GM13977 (cell line): ENCODE results near the gene VIPAS39.
"Not testable (repeated sequence)": the region's sequence is repeated elsewhere in the genome, so short reads cannot be mapped to it uniquely, and the experiment has no call there.

Experiments
- DNase-seq: peaks from one replicate; pipeline ENCODE4 v3.0.0; 2012; ENCODE audit warnings: low spot score
- in situ Hi-C: fragments of 300-500 bp; cut with MboI; formaldehyde crosslinking; loops from one replicate; pipeline ENCODE4 v1.12.0; 2022; ENCODE audit warnings: low sequenced_read_pairs, low pct_unique_long_range_greater_than_20kb, mixed read lengths, inconsistent platforms; ENCODE audit not compliant: unreplicated experiment
- TF ChIP-seq, protein P1 (sequence below): IDR thresholded peaks from 2 replicates; pipeline ENCODE4 v1.5.1; 2012; ENCODE audit warnings: mild to moderate bottlenecking, control low read depth; ENCODE audit not compliant: insufficient read depth; ENCODE audit errors: extremely low read depth, missing control alignments

Gene VIPAS39

DNA sequence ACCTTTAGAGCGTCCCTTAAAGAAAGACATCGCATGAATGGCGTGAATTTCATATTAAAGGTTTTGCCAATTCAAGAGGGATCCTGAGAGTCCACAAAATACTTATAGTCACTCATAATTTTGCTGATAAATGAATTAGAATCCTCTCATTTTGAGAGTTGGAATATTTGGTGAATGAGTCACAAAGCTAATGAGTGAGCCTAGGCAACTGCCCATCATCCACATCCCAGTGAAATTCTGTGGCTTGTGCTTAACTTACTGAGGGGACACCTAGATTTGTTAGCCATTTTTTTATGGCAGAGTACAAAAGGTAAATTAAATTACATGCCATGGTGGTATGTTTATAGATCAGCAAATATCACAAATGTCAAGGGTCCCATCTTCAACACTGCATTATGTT, 21.4 kb downstream of the VIPAS39 start:
- in situ Hi-C loops: no loop called here
- TF ChIP-seq, protein P1, sequence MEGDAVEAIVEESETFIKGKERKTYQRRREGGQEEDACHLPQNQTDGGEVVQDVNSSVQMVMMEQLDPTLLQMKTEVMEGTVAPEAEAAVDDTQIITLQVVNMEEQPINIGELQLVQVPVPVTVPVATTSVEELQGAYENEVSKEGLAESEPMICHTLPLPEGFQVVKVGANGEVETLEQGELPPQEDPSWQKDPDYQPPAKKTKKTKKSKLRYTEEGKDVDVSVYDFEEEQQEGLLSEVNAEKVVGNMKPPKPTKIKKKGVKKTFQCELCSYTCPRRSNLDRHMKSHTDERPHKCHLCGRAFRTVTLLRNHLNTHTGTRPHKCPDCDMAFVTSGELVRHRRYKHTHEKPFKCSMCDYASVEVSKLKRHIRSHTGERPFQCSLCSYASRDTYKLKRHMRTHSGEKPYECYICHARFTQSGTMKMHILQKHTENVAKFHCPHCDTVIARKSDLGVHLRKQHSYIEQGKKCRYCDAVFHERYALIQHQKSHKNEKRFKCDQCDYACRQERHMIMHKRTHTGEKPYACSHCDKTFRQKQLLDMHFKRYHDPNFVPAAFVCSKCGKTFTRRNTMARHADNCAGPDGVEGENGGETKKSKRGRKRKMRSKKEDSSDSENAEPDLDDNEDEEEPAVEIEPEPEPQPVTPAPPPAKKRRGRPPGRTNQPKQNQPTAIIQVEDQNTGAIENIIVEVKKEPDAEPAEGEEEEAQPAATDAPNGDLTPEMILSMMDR: no peak
- DNase-seq: no peak

DNA sequence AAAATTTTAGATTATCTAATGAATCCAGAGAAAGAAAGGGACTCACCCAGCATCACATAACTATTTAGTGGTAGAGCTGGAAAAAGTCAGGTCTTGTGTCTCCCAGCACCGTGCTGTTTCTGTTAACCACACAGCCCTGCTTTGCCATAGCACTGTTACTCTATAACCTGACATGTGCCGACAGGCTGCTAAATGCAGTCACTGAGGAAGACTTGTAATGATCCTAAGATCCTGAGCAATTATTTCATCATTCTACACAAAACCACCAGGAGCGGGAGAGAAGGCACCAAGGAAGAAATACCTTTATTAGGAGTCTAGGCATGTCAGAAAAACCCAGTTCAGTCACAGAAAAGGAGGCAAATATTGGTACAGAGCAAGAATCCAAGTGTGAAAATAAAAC, 31.0 kb downstream of the VIPAS39 start:
- no peak for DNase-seq
- TF ChIP-seq, protein P1: no peak
- in situ Hi-C loops: no loop called here

DNA sequence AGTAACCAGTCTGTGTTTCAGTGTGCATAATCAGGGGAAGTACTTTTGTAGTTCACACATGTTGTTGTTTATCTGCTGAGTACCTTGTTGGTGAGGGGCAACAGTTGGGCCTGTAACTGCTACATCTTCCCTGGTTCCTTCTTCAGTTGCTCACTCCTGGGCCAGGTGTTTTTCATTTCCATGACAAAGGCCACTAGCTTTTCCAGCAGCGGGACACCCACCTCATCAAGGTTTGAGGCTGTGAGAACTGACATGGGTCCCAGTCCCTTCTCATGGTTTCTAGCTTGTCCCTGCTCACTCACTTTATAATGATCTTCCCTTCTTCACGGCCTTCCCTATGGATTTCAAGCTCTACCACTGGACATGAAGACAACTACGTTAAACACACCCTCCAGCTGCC, 32.5 kb downstream of the VIPAS39 start:
- no peak for DNase-seq
- TF ChIP-seq, protein P1: no peak
- in situ Hi-C loops: no loop called here

DNA sequence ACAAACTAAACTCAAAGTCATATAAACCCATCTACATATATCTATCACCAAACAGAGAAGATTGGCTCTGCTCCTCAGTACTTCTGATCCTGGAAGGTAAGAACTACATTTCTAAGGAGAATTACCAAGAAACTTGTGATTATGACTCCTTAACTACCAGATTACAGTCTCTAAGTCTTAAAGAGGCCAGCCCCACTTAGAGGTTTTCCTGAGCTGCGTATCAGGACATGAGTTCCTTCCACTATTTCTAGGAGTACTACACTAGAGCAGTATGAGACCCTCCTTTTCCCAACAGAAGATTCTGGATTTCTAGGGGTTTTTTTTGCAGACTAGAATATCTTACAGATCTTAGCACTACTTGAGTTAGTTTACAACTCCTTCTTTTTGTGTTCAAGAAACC, 34.0 kb downstream of the VIPAS39 start, which contains the start of gene NOXRED1:
Gene NOXRED1, minus strand, starts transcription at position 101 of the 400 bp plus-strand sequence. CDS start 634 bp downstream, outside the sequence.
- in situ Hi-C loops: no loop called here
- DNase-seq: no peak
- TF ChIP-seq, protein P1: no peak

DNA sequence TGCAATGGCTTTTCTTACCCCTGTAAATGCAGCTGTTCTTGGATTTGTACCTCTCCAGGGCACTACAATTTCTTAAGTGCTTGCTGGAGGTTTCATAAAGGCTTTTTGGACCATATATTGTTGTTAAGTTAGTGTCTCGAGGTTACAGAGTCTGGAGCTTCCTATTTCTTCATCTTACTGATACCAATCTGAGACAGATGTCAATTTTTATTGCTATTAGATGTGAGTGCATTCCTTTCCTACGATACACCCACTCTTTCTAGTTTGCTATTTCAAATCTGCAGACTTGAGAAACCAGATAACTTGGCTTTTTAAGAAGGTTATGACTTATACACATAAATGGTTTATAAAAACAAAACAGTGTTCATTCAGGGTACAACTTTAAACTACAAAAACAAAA, 36.2 kb downstream of the VIPAS39 start:
- in situ Hi-C loops: no loop called here
- TF ChIP-seq, protein P1: no peak
- no peak for DNase-seq

DNA sequence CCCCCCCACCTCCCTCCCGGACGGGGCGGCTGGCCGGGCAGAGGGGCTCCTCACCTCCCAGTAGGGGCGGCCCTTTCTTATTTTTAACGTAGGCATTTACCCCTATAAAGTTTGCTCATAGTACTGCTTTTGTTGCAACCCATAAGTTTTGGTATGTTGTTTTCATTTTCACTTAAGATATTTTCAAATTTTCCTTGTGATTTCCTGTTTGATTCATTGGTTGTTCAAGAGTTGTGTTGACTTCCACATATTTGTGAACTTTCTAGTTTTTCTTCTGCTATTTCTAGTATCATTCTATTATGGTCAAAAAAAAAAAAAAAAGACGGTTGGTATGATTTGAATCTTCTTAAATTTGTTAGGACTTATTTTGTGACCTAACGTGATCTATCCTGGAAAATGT, 40.6 kb downstream of the VIPAS39 start:
- DNase-seq: no peak
- TF ChIP-seq, protein P1: no peak
- in situ Hi-C loops: no loop called here

DNA sequence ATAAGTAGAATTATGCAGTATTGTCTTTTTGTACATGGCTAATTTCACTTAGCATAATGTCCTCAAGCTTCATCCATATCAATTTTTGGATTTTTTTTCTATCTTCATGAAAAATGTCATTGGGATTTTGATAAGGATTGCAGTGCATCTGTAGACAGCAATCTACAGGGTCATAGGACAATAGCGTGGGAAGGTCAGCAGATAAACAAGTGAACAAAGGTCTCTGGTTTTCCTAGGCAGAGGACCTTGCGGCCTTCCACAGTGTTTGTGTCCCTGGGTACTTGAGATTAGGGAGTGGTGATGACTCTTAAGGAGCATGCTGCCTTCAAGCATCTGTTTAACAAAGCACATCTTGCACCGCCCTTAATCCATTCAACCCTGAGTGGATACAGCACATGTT, 41.3 kb downstream of the VIPAS39 start:
- in situ Hi-C loops, DNase-seq: not testable (repeated sequence)

DNA sequence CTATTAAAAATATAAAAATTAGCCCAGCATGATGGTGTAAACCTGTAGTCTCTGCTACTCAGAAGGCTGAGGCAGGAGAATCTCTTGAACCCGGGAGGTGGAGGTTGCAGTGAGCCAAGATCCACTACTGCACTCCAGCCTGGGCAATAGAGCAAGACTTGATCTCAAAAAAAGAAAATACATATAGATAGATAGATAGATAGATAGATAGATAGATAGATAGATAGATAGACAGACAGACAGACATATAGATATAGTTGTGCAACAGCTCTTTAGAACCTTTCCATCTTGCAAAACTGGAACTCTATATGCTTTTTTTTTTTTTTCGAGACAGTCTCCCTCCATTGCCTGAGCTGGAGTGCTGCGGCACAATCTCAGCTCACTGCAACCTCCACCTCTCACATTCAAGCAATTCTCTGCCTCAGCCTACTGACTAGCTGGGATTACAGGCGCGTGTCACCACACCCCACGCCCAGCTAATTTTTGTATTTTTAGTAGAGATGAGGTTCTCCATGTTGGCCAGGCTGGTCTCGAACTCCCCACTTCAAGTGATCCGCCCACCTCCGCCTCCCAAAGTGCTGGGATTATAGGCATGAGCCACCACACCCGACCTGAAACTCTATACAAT, 41.9 kb downstream of the VIPAS39 start:
- in situ Hi-C loops: not testable (repeated sequence)

More for the DNA sequence above, 41.9 kb downstream of the VIPAS39 start:
- DNase-seq: not testable (repeated sequence)
